HG03457 (cell line): ENCODE results near the gene SSC4D.
"Not testable (repeated sequence)": the region's sequence is repeated elsewhere in the genome, so short reads cannot be mapped to it uniquely, and the experiment has no call there.

ENCODE experiments used
- ATAC-seq: cut with Tn5 transposase; IDR thresholded peaks from one replicate; pipeline ENCODE4 v1.9.1; 2021; ENCODE audit warnings: moderate number of reproducible peaks; ENCODE audit not compliant: unreplicated experiment

The SSC4D gene

DNA sequence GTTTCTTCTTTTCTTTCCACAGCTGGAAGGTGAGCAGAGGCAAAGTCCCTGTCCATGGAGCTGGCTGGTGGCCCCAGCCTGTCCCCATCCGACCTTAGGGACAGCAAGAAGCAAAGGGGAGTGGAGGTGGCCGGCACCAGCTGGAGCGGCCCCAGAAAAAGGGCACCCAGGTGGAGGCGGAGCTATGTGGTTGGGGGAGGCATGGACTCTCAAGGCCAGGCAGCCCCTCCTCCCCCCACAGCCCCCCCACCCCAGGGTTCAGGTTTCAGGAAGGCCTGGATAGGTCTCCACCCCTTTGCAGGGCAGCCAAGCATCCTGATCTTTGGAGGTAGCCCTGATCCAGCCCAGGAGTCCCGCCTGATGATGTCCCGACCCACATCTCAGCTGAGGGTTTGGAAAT lies at the start of gene SSC4D:
Gene SSC4D (minus strand): TSS at position 161 of the 400 bp plus-strand sequence. CDS start 5,258 bp downstream, outside the sequence.
- no peak for ATAC-seq

GRCh38 chr7:76458504-76458903 lies 49.0 kb upstream of the SSC4D start:
- ATAC-seq = not testable (repeated sequence)

GRCh38 chr7:76457017-76457416 lies 47.5 kb upstream of the SSC4D start:
- ATAC-seq = not testable (repeated sequence)

GRCh38 chr7:76445577-76446008 lies 36.1 kb upstream of the SSC4D start:
- ATAC-seq = peak; percentile 52

DNA sequence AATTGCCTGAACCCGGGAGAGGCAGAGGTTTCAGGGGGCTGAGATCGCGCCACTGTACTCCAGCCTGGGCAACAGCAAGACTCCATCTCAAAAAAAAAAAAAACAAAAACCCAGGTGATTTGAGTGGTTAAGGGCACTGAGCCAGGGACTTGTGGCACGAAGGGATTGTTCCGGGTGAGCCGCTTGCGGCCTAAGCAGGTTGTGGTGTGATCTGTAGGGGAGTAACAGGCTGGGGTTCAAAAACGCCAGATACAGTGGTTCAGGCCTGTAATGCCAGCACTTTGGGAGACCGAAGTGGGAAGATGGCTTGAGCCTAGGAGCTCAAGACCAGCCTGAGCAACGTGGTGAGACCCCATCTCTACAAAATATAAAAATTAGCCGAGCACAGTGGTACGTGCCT lies 34.3 kb upstream of the SSC4D start:
- not testable (repeated sequence) for ATAC-seq

DNA sequence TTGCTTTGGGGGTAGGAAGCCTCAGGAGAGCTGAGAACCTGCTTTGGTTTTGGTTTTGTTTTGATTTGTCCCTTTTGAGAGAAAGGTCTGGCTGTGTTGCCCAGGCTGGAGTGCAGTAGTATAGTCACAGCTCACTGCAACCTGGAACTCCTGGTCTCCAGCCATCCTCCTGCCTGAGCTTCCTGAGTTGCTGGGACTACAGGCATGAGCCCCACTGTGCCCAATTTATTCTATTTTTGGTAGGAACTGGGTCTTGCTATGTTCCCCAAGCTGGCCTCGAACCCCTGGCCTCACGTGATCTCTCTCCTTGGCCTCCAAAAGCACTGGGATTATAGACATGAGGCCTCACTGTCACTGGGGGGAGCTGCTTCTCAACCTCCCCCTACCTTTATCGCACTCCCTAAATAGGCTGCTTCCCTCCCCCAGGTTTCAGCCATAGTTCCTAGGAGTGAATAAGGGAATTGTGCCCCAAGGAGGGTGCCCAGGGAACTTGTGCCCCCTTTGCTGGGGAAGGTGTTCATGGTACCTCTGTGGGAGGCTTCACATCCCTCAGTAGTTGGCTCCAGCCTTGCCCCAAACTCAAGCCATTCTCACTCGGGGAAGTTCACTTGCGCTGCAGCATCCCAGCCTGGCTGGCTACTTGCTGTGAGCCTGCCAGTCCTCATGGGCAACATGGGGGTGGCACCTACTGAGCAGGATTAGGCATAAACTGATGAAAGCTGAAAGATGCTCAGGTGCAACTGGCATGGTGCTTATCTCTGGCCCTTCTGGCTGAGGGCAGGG lies 33.4 kb upstream of the SSC4D start:
- ATAC-seq = not testable (repeated sequence)

- not testable (repeated sequence) for ATAC-seq
Observed at GRCh38 chr7:76441792-76442191, 32.3 kb upstream of the SSC4D start.

DNA sequence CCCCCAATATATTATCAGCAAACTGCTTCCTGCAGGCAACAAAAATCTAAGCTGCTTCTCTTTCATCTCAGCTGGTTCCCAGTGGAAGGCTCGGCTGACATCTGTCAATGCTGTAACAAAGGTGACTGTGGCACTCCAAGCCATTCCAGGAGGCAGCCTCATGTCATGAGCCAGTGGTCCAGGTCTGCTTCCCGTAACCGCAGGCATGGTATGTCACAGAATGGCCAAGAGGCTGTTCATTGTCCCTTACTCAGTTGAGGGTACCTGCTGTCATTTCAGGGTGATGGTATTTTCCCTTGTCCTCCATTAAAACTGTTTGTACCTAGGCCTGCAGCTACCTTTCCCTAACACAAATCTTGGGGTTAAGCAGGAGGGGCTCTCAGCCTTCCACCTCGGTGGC lies 30.9 kb upstream of the SSC4D start:
- ATAC-seq = not testable (repeated sequence)

DNA sequence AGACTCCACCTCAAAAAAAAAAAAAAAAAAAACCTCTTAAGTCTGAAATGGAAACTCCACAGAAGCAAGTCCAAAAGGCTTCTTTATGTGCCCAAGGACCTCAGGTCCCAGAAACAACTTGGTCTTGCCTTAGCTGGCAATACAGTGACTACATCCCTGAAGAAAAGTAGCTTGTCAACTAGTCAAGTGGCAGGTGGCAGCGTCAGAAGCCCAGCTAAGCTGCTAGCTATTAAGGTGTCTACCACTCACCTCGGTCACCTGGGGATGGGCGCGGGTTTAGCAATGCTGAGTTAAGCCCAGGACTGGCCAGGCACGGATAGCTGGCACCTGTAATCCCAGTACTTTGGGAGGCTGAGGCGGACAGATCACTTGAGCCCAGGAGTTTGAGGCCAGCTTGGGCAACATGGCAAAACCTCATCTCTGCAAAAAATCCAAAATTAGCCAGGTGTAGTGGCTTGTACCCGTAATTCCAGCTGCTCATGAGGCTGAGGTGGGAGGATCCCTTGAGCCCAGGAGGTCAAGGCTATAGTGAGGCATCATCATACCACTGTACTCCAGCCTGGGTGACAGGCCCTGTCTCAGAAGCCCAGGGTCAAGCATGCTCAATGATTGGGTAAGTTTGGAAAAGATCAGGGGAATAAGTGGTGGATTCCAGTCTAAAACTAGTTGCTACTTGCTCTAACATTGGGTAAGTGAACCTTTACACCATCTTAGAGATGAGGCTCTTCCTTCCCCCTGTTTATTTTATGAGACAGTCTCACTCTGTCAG lies 29.8 kb upstream of the SSC4D start:
- ATAC-seq = not testable (repeated sequence)

GRCh38 chr7:76437873-76438272 lies 28.4 kb upstream of the SSC4D start:
- peak; percentile 57 for ATAC-seq

DNA sequence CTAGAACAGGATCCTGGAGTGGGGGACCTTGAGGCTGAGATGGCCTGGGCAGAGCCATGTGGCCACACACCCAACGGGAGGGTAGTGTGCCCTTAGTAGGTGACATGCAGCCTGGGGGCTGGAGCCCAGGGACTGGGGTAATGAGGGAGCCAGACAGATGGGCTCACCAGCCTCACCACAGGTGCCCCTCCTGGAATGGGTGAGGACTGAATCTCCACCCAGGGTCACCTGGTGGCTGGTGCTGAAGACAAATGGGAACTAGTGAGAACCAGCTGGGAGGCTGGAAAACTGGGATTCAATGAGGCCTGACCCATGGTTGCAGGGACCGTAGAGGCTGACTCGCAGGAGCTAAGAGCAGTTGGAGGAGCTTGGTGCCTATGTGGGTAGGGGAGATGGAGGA lies 21.3 kb upstream of the SSC4D start:
- no peak for ATAC-seq

GRCh38 chr7:76430211-76430610 lies 20.7 kb upstream of the SSC4D start:
- ATAC-seq = no peak

DNA sequence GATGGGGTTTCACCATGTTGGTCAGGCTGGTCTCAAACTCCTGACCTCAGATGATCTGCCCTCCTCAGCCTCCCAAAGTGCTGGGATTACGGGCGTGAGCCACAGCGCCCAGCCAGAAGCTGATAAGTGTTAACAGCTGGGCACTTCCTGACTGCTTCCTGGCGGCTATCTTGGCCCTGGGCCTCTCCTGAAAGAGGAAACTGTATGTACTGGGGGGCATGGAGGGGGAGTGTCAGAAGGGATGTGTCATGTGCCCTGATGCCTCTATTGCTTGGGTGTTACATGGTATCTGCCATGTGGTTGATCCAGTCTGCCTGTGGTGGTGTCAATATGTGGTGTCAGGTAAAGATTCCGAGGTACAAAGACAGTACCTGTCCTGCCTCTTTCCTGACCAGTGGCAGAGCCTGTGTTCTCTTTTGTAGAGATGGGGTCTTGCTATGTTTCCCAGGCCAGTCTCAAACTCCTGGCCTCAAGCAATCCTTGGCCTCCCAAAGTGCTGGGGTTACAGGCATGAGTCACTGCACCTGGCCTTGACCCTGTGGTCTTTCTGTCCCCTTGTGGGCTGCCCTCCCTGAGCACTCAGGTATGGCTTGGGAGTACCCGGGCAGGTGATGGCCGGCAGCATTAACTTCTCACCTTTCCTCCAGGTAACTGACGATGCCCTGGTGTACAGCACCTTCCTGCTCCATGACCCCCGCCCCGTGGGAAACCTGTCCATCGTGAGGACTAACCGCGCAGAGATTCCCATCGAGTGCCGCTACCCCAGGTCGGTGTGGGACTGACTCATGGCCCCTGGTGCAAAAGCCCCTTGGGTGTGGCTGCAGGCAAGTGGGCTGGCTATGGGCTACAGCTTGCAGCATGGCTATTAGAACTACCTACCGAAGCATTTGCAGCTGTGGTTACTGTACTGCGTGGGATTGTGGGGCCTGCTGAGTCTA lies 19.6 kb upstream of the SSC4D start:
- ATAC-seq = no peak

GRCh38 chr7:76428149-76428823 lies 18.8 kb upstream of the SSC4D start:
- ATAC-seq = no peak

DNA sequence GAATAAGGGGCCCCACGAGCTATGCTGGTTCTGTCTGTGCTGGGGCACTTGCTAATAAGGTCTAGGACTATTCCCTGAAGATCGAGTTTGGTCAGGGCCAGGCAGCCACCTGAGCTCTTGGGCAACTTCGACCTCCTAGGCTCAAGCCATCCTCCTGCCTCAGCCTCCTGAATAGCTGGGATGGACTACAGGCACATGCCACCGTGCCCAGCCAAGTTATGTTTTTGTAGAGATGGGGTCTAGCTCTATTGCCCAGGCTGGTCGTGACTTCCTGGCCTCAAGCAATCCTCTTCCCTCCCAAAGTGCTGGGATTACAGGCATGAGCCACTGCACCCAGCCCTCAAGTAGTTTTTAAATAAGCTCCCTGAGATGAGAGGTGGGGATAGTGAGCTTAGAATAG lies 18.1 kb upstream of the SSC4D start:
- ATAC-seq = no peak

- no peak for ATAC-seq
Observed at GRCh38 chr7:76426246-76426645, 16.7 kb upstream of the SSC4D start.

- not testable (repeated sequence) for ATAC-seq
Observed at GRCh38 chr7:76425558-76425957, 16.1 kb upstream of the SSC4D start.

- ATAC-seq = no peak
Observed at GRCh38 chr7:76425156-76425555, 15.7 kb upstream of the SSC4D start.

- ATAC-seq = no peak
Observed at GRCh38 chr7:76424413-76425111, 15.1 kb upstream of the SSC4D start, which contains the start of gene ZP3. ZP3 (plus strand) TSS chr7:76424950; CDS start chr7:76424965, 15 bp downstream.
